IMR-90 (cell line): Measurements from ENCODE around the gene PPP1R37. TPM values are rescaled to one million over a fixed set of nuclear protein-coding genes. Genes with fewer than 3 reads are reported as not detected.
A peak's percentile ranks its signal among the peaks of the same experiment; 100 is the strongest.

Experiments used
- ATAC-seq: fragments of 200-7000 bp; cut with Tn5 transposase; 2 replicates; pipeline ENCODE4 v1.9.1; 2020; ENCODE audit warnings: low read depth, mild to moderate bottlenecking, moderate library complexity
- BruUV-seq: library from RNA; stranded (reverse); fragments of 400-500 nt; replicated peaks from 2 replicates; lab custom pipeline; 2021; lab: Mats Ljungman, UMichigan
- CTCF ChIA-PET: fragments of 300-600 bp; formaldehyde crosslinking; extraction: SDS; loops from one replicate; lab custom pipeline; 2021; ENCODE audit warnings: antibody characterized with exemption; lab: Yijun Ruan, JAX
- POLR2A ChIA-PET: fragments of 300-600 bp; sonication (Branson Sonifier 250); formaldehyde crosslinking; loops from one replicate; lab custom pipeline; 2022; ENCODE audit warnings: antibody characterized with exemption; ENCODE audit not compliant: unreplicated experiment; lab: Charles Lee
- DNase-seq: peaks from one replicate; pipeline ENCODE4 v3.0.0; 2013
- H2AFZ ChIP-seq: replicated peaks from 2 replicates; pipeline ENCODE3; 2013; ENCODE audit warnings: low read length, mild to moderate bottlenecking; ENCODE audit not compliant: poor library complexity
- H2AK5ac ChIP-seq: 2 replicates; pipeline ENCODE4 v1.6.1; 2013; ENCODE audit warnings: low read depth, low read length, inconsistent platforms
- H2AK9ac ChIP-seq: replicated peaks from 2 replicates; pipeline ENCODE3; 2013; ENCODE audit warnings: mild to moderate bottlenecking, low read depth, low read length, moderate library complexity; ENCODE audit not compliant: poor library complexity
- H2BK120ac ChIP-seq: 2 replicates; pipeline ENCODE4 v1.6.1; 2013; ENCODE audit warnings: low read depth, low read length, inconsistent platforms
- H2BK15ac ChIP-seq: 3 replicates; pipeline ENCODE4 v1.6.1; 2013; ENCODE audit warnings: low read depth, low read length, inconsistent platforms
- H2BK20ac ChIP-seq: 2 replicates; pipeline ENCODE4 v1.6.1; 2013; ENCODE audit warnings: low read depth, mild to moderate bottlenecking, inconsistent platforms, low read length, moderate library complexity
- H2BK5ac ChIP-seq: 2 replicates; pipeline ENCODE4 v1.6.1; 2013; ENCODE audit warnings: mild to moderate bottlenecking, low read depth, low read length, inconsistent platforms; ENCODE audit not compliant: poor library complexity, severe bottlenecking
- H3K14ac ChIP-seq: replicated peaks from 2 replicates; pipeline ENCODE4 v1.6.1; 2013; ENCODE audit warnings: low read depth, low read length, inconsistent platforms
- H3K18ac ChIP-seq: 2 replicates; pipeline ENCODE4 v1.6.1; 2013; ENCODE audit warnings: low read depth, low read length, control low read depth
- H3K23ac ChIP-seq: 2 replicates; pipeline ENCODE4 v1.6.1; 2013; ENCODE audit warnings: low read depth, low read length, inconsistent platforms
- H3K27ac ChIP-seq: 2 replicates; pipeline ENCODE4 v1.5.1; 2013; ENCODE audit warnings: mild to moderate bottlenecking, control low read depth, low read length; ENCODE audit not compliant: insufficient read depth
- H3K27me3 ChIP-seq: 2 replicates; pipeline ENCODE4 v1.6.1; 2013; ENCODE audit warnings: low read length; ENCODE audit not compliant: control insufficient read depth, insufficient read depth
- H3K36me3 ChIP-seq: 2 replicates; pipeline ENCODE4 v1.6.1; 2013; ENCODE audit warnings: low read length, mixed read lengths; ENCODE audit not compliant: control insufficient read depth, insufficient read depth
- H3K4ac ChIP-seq: 2 replicates; pipeline ENCODE4 v1.6.1; 2013; ENCODE audit warnings: low read depth, low read length, inconsistent platforms
- H3K4me1 ChIP-seq: 2 replicates; pipeline ENCODE4 v1.6.1; 2013; ENCODE audit warnings: low read length, mixed read lengths; ENCODE audit not compliant: control insufficient read depth, insufficient read depth
- H3K4me2 ChIP-seq: 2 replicates; pipeline ENCODE4 v1.6.1; 2013; ENCODE audit warnings: low read depth, mild to moderate bottlenecking, control low read depth, low read length, moderate library complexity
- H3K4me3 ChIP-seq: 2 replicates; pipeline ENCODE4 v1.5.1; 2013; ENCODE audit warnings: low read depth, mild to moderate bottlenecking, control low read depth, low read length, moderate library complexity; ENCODE audit not compliant: insufficient read depth
- H3K56ac ChIP-seq: 2 replicates; pipeline ENCODE4 v1.6.1; 2013; ENCODE audit warnings: low read length, inconsistent platforms; ENCODE audit not compliant: insufficient read depth; ENCODE audit errors: extremely low read depth
- H3K79me1 ChIP-seq, 2 experiments: 2 replicates each; pipeline ENCODE4 v1.6.1; 2013; ENCODE audit warnings: low read length in 2 of 2, inconsistent platforms in 1 of 2, low read depth in 1 of 2
- H3K9ac ChIP-seq: 2 replicates; pipeline ENCODE4 v1.6.1; 2013; ENCODE audit warnings: low read depth, low read length, control low read depth
- H3K9me1 ChIP-seq: 2 replicates; pipeline ENCODE4 v1.6.1; 2013; ENCODE audit warnings: low read length, inconsistent platforms; ENCODE audit not compliant: insufficient read depth
- H3K9me3 ChIP-seq: 2 replicates; pipeline ENCODE4 v1.6.1; 2013; ENCODE audit warnings: low read length; ENCODE audit not compliant: control insufficient read depth, insufficient read depth
- H4K20me1 ChIP-seq: 2 replicates; pipeline ENCODE4 v1.6.1; 2013; ENCODE audit warnings: low read length, inconsistent platforms; ENCODE audit not compliant: insufficient read depth
- H4K5ac ChIP-seq: 2 replicates; pipeline ENCODE4 v1.6.1; 2013; ENCODE audit warnings: mild to moderate bottlenecking, low read depth, low read length, control low read depth
- H4K8ac ChIP-seq, 2 experiments: 2 replicates each; pipeline ENCODE4 v1.6.1; 2013; ENCODE audit warnings: low read depth in 2 of 2, low read length in 2 of 2, control low read depth in 1 of 2, inconsistent platforms in 1 of 2
- H4K91ac ChIP-seq: 2 replicates; pipeline ENCODE4 v1.6.1; 2013; ENCODE audit warnings: low read depth, low read length, inconsistent platforms; ENCODE audit not compliant: insufficient read depth
- BHLHE40 ChIP-seq: fragments of 150-350 bp; IDR thresholded peaks from 2 replicates; pipeline ENCODE4 v1.6.1; 2016; ENCODE audit warnings: mild to moderate bottlenecking, low read depth, low read length
- ELK1 ChIP-seq: fragments of 150-350 bp; IDR thresholded peaks from 2 replicates; pipeline ENCODE4 v1.6.1; 2016; ENCODE audit warnings: low read depth, mild to moderate bottlenecking, low read length, moderate library complexity, borderline replicate concordance
- FOS ChIP-seq: fragments of 150-350 bp; IDR thresholded peaks from 2 replicates; pipeline ENCODE4 v1.6.1; 2016; ENCODE audit warnings: low read depth, low read length
- MAFK ChIP-seq: IDR thresholded peaks from 2 replicates; pipeline ENCODE4 v1.6.1; 2012; ENCODE audit warnings: low read depth, low read length, improper control_type of control experiment
- MAZ ChIP-seq: IDR thresholded peaks from 2 replicates; pipeline ENCODE4 v1.6.1; 2012; ENCODE audit warnings: low read depth, mild to moderate bottlenecking, low read length, improper control_type of control experiment, moderate library complexity, borderline replicate concordance
- NFE2L2 ChIP-seq: fragments of 150-350 bp; IDR thresholded peaks from 2 replicates; pipeline ENCODE4 v1.6.1; 2016; ENCODE audit warnings: low read depth, mild to moderate bottlenecking, low read length
- POLR2A ChIP-seq: IDR thresholded peaks from 2 replicates; pipeline ENCODE4 v1.6.1; 2012; ENCODE audit warnings: mild to moderate bottlenecking, low read depth, low read length
- RAD21 ChIP-seq: IDR thresholded peaks from 2 replicates; pipeline ENCODE4 v1.6.1; 2012; ENCODE audit warnings: low read length, improper control_type of control experiment
- RCOR1 ChIP-seq: IDR thresholded peaks from 2 replicates; pipeline ENCODE4 v1.6.1; 2012; ENCODE audit warnings: mild to moderate bottlenecking, low read length, improper control_type of control experiment; ENCODE audit not compliant: insufficient replicate concordance
- RFX5 ChIP-seq: IDR thresholded peaks from 2 replicates; pipeline ENCODE4 v1.8.0; 2012; ENCODE audit warnings: low read depth, mild to moderate bottlenecking, low read length, moderate library complexity
- SMC3 ChIP-seq: fragments of 150-350 bp; IDR thresholded peaks from 2 replicates; pipeline ENCODE4 v1.6.1; 2016; ENCODE audit warnings: low read depth, mild to moderate bottlenecking, antibody characterized with exemption, low read length, moderate library complexity
- WGBS, 2 experiments: methylation state at CpG; one replicate each; pipeline versions ENCODE4 v1.1.5 to v1.1.7; 2013; ENCODE audit warnings: missing lambda C conversion rate in 2 of 2; ENCODE audit not compliant: insufficient read length in 1 of 2; ENCODE audit errors: extremely low coverage in 2 of 2; 5-methylcytosine and 5-hydroxymethylcytosine counted together
- dilution Hi-C: fragments of 300-500 bp; cut with HindIII; formaldehyde crosslinking; loops from one replicate; pipeline ENCODE4 v1.14.3; 2018; ENCODE audit warnings: low sequenced_read_pairs; ENCODE audit not compliant: unreplicated experiment
- in situ Hi-C: fragments of 300-500 bp; cut with MboI; formaldehyde crosslinking; loops from 3 replicates; pipeline ENCODE4 v1.14.3; 2019; ENCODE audit warnings: low sequenced_read_pairs, inconsistent platforms, mixed read lengths
- intact Hi-C: fragments of 100-400 bp; cut with micrococcal nuclease; formaldehyde crosslinking; loops from 2 replicates; pipeline ENCODE4 v1.10.0; 2022
- polyA plus RNA-seq, 3 experiments: library from polyadenylated mRNA; depleted of rRNA; stranded (reverse); fragments of >200 nt; gene quantifications; 2 replicates each; pipeline ENCODE4 v1.2.3, GENCODE V29; 2012; ENCODE audit warnings: low replicate concordance in 1 of 3
- total RNA-seq: library from RNA; depleted of rRNA; stranded (reverse); fragments of >200 nt; gene quantifications from 2 replicates; pipeline ENCODE4 v1.2.3, GENCODE V29; 2012
- TF ChIP-seq, protein P1 (sequence below): conservative IDR thresholded peaks from 2 replicates; pipeline ENCODE4 v1.5.1; 2012; ENCODE audit warnings: mild to moderate bottlenecking, low read depth, low read length, improper control_type of control experiment
- TF ChIP-seq, protein P2 (sequence below): fragments of 150-350 bp; IDR thresholded peaks from 2 replicates; pipeline ENCODE4 v1.6.1; 2017; ENCODE audit warnings: mild to moderate bottlenecking, antibody characterized with exemption, low read length, low read depth

Gene PPP1R37
- total and polyA plus RNA-seq, 2 of the 4 experiments (the other 2 are of a cell fraction) = 13.1 to 18.5 TPM

- in situ Hi-C loops (no loop called here), intact Hi-C loops (no loop called here), dilution Hi-C loops (no loop called here)
- Histone ChIP-seq H3K4me3 (peak overlapping the region; percentile 79), H4K5ac (peak overlapping the region; percentile 3; the same call in 1 of the 2 replicates), H3K9me3 (no peaks in the 10 kb centered on the region), H4K91ac (no peak overlapping the region), H3K14ac (peak overlapping the region; percentile 15; the same call in 1 of the 2 replicates), H3K27me3 (no peaks in the 10 kb centered on the region), H3K56ac (peak overlapping the region; percentile 51), H2BK15ac (no peak overlapping the region), H3K23ac (peak overlapping the region; percentile 68; the same call in 1 of the 2 replicates), H3K27ac (peak overlapping the region; percentile 69), H3K9me1 (0 out of 2 replicates have a peak, but pooled peaks cover 12% of the 10 kb centered on the region), H3K36me3 (peaks cover 4% of the 10 kb centered on the region; the same call in 1 of the 2 replicates), H4K20me1 (peaks cover 16% of the 10 kb centered on the region; the same call in 1 of the 2 replicates), H2BK20ac (no peak overlapping the region), H3K9ac (peak overlapping the region; percentile 69), H2AK5ac (peak overlapping the region; percentile 43; the same call in 1 of the 2 replicates), H2AFZ (peak overlapping the region; percentile 99), H2AK9ac (peak overlapping the region; percentile 98), H3K18ac (no peak overlapping the region), H2BK120ac (no peak overlapping the region), H2BK5ac (peak overlapping the region; percentile 2), H3K4ac (peak overlapping the region; percentile 54; the same call in 1 of the 2 replicates), H4K8ac (peak overlapping the region; percentile 59 to 91; a peak in 2 of 4 replicates), H3K4me1 (peaks cover 4% of the 10 kb centered on the region; the same call in 1 of the 2 replicates), H3K4me2 (peak overlapping the region; percentile 75), H3K79me1 (peaks cover 11 to 45% of the 10 kb centered on the region in 2 experiments)
- ChIA-PET POLR2A (no interaction called here), CTCF (interaction anchor here (0.7 kb wide), 1 partner anchor 33 kb away, joined by 4 read pairs; no protein-coding TSS in a partner anchor)
- 2% methylated on average over 57 of the region's 97 CpGs; no CpG with 5 or more reads in 1 of the 2 experiments for WGBS, 2 experiments
- no TSS peak for BruUV-seq
- DNase-seq (peak; percentile 17), ATAC-seq (no peak)
- no peak for TF ChIP-seq POLR2A
- no peak for TF ChIP-seq FOS
- peak; percentile 2; the same call in 1 of the 2 replicates for TF ChIP-seq BHLHE40
- TF ChIP-seq RFX5 = no peak
- TF ChIP-seq RAD21 = no peak
- TF ChIP-seq MAFK = no peak
- no peak for TF ChIP-seq RCOR1
- TF ChIP-seq, protein P1, sequence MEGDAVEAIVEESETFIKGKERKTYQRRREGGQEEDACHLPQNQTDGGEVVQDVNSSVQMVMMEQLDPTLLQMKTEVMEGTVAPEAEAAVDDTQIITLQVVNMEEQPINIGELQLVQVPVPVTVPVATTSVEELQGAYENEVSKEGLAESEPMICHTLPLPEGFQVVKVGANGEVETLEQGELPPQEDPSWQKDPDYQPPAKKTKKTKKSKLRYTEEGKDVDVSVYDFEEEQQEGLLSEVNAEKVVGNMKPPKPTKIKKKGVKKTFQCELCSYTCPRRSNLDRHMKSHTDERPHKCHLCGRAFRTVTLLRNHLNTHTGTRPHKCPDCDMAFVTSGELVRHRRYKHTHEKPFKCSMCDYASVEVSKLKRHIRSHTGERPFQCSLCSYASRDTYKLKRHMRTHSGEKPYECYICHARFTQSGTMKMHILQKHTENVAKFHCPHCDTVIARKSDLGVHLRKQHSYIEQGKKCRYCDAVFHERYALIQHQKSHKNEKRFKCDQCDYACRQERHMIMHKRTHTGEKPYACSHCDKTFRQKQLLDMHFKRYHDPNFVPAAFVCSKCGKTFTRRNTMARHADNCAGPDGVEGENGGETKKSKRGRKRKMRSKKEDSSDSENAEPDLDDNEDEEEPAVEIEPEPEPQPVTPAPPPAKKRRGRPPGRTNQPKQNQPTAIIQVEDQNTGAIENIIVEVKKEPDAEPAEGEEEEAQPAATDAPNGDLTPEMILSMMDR = no peak
- no peak; the same call in 1 of the 2 replicates for TF ChIP-seq MAZ
- TF ChIP-seq NFE2L2 = no peak
- TF ChIP-seq SMC3 = no peak; the same call in 1 of the 2 replicates
- TF ChIP-seq ELK1 = no peak
- TF ChIP-seq, protein P2, sequence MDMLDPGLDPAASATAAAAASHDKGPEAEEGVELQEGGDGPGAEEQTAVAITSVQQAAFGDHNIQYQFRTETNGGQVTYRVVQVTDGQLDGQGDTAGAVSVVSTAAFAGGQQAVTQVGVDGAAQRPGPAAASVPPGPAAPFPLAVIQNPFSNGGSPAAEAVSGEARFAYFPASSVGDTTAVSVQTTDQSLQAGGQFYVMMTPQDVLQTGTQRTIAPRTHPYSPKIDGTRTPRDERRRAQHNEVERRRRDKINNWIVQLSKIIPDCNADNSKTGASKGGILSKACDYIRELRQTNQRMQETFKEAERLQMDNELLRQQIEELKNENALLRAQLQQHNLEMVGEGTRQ = no peak
Observed at GRCh38 chr19:45179072-45179891, 86.3 kb downstream of the PPP1R37 start.
